Activated CD8-positive, alpha-beta T cell treated with anti-CD3 and anti-CD28 coated beads, Interleukin-2, amount 10 ng/mL, durations not matched to agents 7 days and 5 days (primary cell): ENCODE results near the gene OR5AP2. TPM values are rescaled to one million over a fixed set of nuclear protein-coding genes. Genes with fewer than 3 reads are reported as not detected.
"Not testable (repeated sequence)": the region's sequence is repeated elsewhere in the genome, so short reads cannot be mapped to it uniquely, and the experiment has no call there.

Experiments
- ATAC-seq: fragments of 150-1000 bp; cut with Tn5 transposase; one replicate; pipeline ENCODE4 v1.10.0; 2021; ENCODE audit warnings: moderate library complexity
- CTCF ChIA-PET: fragments of 350-600 bp; sonication (Branson Sonifier 250); formaldehyde crosslinking; loops from one replicate; lab custom pipeline; 2021; ENCODE audit warnings: antibody characterized with exemption; lab: Charles Lee
- POLR2A ChIA-PET: fragments of 350-600 bp; sonication (Branson Sonifier 250); formaldehyde crosslinking; loops from one replicate; lab custom pipeline; 2021; ENCODE audit warnings: antibody characterized with exemption; lab: Charles Lee
- DNase-seq: peaks from one replicate; pipeline ENCODE4 v3.0.0-alpha.2; 2020
- H3K27ac Mint-ChIP-seq: one replicate; pipeline ENCODE4 v1.8.0; 2021; ENCODE audit warnings: mild to moderate bottlenecking, mixed read lengths
- H3K27me3 Mint-ChIP-seq: one replicate; pipeline ENCODE4 v1.8.0; 2021; ENCODE audit warnings: low read depth, mixed read lengths
- H3K36me3 Mint-ChIP-seq: one replicate; pipeline ENCODE4 v1.8.0; 2021; ENCODE audit warnings: low read depth, mixed read lengths
- H3K4me1 Mint-ChIP-seq: one replicate; pipeline ENCODE4 v1.8.0; 2021; ENCODE audit warnings: low read depth, mixed read lengths
- H3K4me3 Mint-ChIP-seq: one replicate; pipeline ENCODE4 v1.8.0; 2021; ENCODE audit warnings: mild to moderate bottlenecking, mixed read lengths
- H3K9me3 Mint-ChIP-seq: one replicate; pipeline ENCODE4 v1.8.0; 2022; ENCODE audit warnings: mixed read lengths; ENCODE audit not compliant: insufficient read depth
- total RNA-seq, 2 experiments: library from RNA; stranded (reverse); gene quantifications; one replicate each; pipeline ENCODE4 v1.2.3, GENCODE V29; 2021

OR5AP2 gene
- not detected for total RNA-seq

GRCh38 chr11:56642339-56642738, at the start of gene OR5AP2:
Gene OR5AP2 (minus strand): TSS chr11:56642439. CDS start chr11:56642439, 0 bp downstream.
- CTCF ChIA-PET, result no interaction called here
- no peak for ATAC-seq

GRCh38 chr11:56691179-56691578, 48.9 kb upstream of the OR5AP2 start:
- H3K27ac Mint-ChIP-seq, H3K4me3 Mint-ChIP-seq, H3K4me1 Mint-ChIP-seq, POLR2A ChIA-PET, ATAC-seq, H3K27me3 Mint-ChIP-seq, H3K36me3 Mint-ChIP-seq, CTCF ChIA-PET, DNase-seq: not testable (repeated sequence)
- peaks cover 11% of the 10 kb centered on the region for H3K9me3 Mint-ChIP-seq

More at GRCh38 chr11:56642339-56642738, at the start of gene OR5AP2:
- H3K4me3 Mint-ChIP-seq, result no peak within 1 kb of the TSS
- no peaks in the 10 kb centered on the region for H3K27me3 Mint-ChIP-seq
- no peak for DNase-seq
- H3K9me3 Mint-ChIP-seq, result peaks cover 5% of the 10 kb centered on the region
- no peaks in the 10 kb centered on the region for H3K4me1 Mint-ChIP-seq
- POLR2A ChIA-PET, result no interaction called here
- no peak within 1 kb of the TSS for H3K27ac Mint-ChIP-seq
- no peaks in the 10 kb centered on the region for H3K36me3 Mint-ChIP-seq

- Mint-ChIP-seq H3K4me3 (no peak overlapping the region), H3K36me3 (no peaks in the 10 kb centered on the region), H3K27ac (no peak overlapping the region), H3K9me3 (peaks cover 11% of the 10 kb centered on the region), H3K27me3 (no peaks in the 10 kb centered on the region), H3K4me1 (no peaks in the 10 kb centered on the region)
- POLR2A ChIA-PET, result no interaction called here
- DNase-seq (no peak), ATAC-seq (no peak)
- CTCF ChIA-PET, result no interaction called here
Observed at GRCh38 chr11:56688554-56689100, 46.4 kb upstream of the OR5AP2 start.

GRCh38 chr11:56670984-56671383, 28.7 kb upstream of the OR5AP2 start:
- no peaks in the 10 kb centered on the region for H3K36me3 Mint-ChIP-seq
- CTCF ChIA-PET, result no interaction called here
- H3K27ac Mint-ChIP-seq, result no peak overlapping the region
- ATAC-seq (no peak), DNase-seq (no peak)
- POLR2A ChIA-PET, result no interaction called here
- H3K9me3 Mint-ChIP-seq, result no peaks in the 10 kb centered on the region
- H3K27me3 Mint-ChIP-seq, result no peaks in the 10 kb centered on the region
- no peaks in the 10 kb centered on the region for H3K4me1 Mint-ChIP-seq
- H3K4me3 Mint-ChIP-seq, result no peak overlapping the region

DNA sequence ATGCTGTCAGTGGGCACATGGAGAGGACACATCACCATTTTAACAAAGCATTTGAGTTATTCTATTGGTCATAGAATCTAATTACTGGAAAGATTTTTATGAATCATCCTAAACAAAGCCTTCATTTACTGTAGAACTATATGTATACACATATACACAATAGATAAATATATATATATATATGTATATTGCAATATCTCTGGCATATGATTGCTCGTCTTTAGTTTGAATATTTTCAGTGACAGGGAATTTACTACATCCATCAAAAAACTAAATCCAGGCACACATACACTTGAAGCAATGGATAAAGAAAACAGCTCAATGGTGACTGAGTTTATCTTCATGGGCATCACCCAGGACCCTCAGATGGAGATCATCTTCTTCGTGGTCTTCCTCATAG, 21.1 kb upstream of the OR5AP2 start, which contains the start of gene OR5AR1:
Gene OR5AR1 (plus strand): TSS at position 301 of the 400 bp plus-strand sequence. CDS start 0 bp downstream, at position 301.
- ChIA-PET POLR2A (no interaction called here), CTCF (no interaction called here)
- Mint-ChIP-seq H3K27ac (no peak within 1 kb of the TSS), H3K9me3 (peaks cover 8% of the 10 kb centered on the region), H3K4me1 (no peaks in the 10 kb centered on the region), H3K27me3 (no peaks in the 10 kb centered on the region), H3K4me3 (no peak within 1 kb of the TSS), H3K36me3 (no peaks in the 10 kb centered on the region)
- DNase-seq (no peak), ATAC-seq (no peak)

- no peak for ATAC-seq
- ChIA-PET CTCF (no interaction called here), POLR2A (no interaction called here)
Observed at GRCh38 chr11:56659755-56660154, 17.5 kb upstream of the OR5AP2 start.

DNA sequence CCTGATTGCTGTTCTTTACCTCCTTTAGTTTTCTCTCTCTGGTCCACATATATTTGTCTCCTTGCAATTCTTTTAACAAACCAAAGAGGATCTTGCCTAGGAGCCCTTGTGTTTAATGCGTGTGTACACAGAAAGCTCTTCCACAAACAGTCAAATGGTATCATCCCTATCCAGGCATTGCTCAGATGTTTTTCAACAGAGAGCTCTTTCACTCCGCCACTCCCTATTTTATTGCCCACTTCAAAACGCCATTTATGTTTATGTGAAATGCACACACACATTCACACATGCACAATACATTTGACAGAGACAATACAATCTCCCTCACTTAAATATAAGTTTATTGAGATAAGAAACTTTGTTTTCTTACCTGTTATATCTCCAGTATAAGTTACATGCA, 4.7 kb downstream of the OR5AP2 start:
- ATAC-seq, result no peak
- Mint-ChIP-seq H3K27ac (no peak overlapping the region), H3K4me1 (no peaks in the 10 kb centered on the region), H3K27me3 (no peaks in the 10 kb centered on the region), H3K9me3 (peaks cover 5% of the 10 kb centered on the region), H3K36me3 (no peaks in the 10 kb centered on the region), H3K4me3 (no peak overlapping the region)
- no peak for DNase-seq
- ChIA-PET CTCF (no interaction called here), POLR2A (no interaction called here)

More at GRCh38 chr11:56659755-56660154, 17.5 kb upstream of the OR5AP2 start:
- no peaks in the 10 kb centered on the region for H3K36me3 Mint-ChIP-seq
- no peak overlapping the region for H3K27ac Mint-ChIP-seq
- no peaks in the 10 kb centered on the region for H3K27me3 Mint-ChIP-seq
- no peaks in the 10 kb centered on the region for H3K4me1 Mint-ChIP-seq
- no peak overlapping the region for H3K4me3 Mint-ChIP-seq
- no peak for DNase-seq
- H3K9me3 Mint-ChIP-seq, result peaks cover 8% of the 10 kb centered on the region

DNA sequence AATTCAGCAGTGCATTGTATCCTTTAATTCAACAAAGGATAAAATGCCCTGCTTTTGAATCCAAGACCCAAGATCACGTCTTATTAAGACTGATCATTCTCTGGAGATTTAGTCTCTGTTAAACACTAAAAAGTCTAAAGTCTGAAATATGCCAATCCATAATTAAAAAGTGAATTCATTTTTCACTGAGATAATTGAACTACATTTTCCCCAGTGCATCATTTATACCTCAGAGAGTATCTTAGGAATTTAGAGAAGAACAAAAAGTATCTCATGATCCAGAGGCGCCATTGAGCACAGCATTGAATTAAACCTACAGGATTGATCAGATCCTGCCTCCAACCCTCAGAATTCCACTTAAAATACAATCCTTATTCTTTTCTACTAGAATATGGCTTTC, 5.4 kb downstream of the OR5AP2 start:
- Mint-ChIP-seq H3K9me3 (peaks cover 3% of the 10 kb centered on the region), H3K4me3 (no peak overlapping the region), H3K36me3 (no peaks in the 10 kb centered on the region), H3K27me3 (no peaks in the 10 kb centered on the region), H3K4me1 (no peaks in the 10 kb centered on the region), H3K27ac (no peak overlapping the region)
- ATAC-seq (no peak), DNase-seq (no peak)
- ChIA-PET POLR2A (no interaction called here), CTCF (no interaction called here)

DNA sequence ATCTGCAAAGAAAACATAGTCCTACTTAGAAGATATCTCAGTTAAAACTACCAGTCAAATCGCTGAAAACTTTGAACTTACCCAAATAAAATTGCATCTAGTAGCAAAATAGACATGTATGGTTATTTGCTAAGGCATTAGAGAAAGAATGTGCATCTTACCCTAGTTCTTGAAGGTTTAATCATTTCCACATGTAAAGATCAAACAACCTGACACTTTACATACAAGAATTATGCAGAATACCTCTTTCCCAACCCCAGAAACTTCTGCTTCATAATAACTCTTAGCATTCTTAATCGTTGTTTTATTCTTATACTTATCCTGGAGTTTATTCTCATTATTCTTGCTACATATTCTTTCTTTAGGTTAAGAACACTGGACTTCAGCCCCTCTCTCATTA, 9.9 kb downstream of the OR5AP2 start:
- no peak for DNase-seq
- Mint-ChIP-seq H3K4me1 (no peaks in the 10 kb centered on the region), H3K27me3 (no peaks in the 10 kb centered on the region), H3K4me3 (no peak overlapping the region), H3K9me3 (no peaks in the 10 kb centered on the region), H3K36me3 (no peaks in the 10 kb centered on the region), H3K27ac (no peak overlapping the region)
- CTCF ChIA-PET, result no interaction called here
- POLR2A ChIA-PET, result no interaction called here
- ATAC-seq, result no peak

- no peak overlapping the region for H3K4me3 Mint-ChIP-seq
- DNase-seq (no peak), ATAC-seq (no peak)
- no peaks in the 10 kb centered on the region for H3K9me3 Mint-ChIP-seq
- POLR2A ChIA-PET, result no interaction called here
- no peak overlapping the region for H3K27ac Mint-ChIP-seq
- CTCF ChIA-PET, result no interaction called here
- no peaks in the 10 kb centered on the region for H3K27me3 Mint-ChIP-seq
- no peaks in the 10 kb centered on the region for H3K36me3 Mint-ChIP-seq
- no peaks in the 10 kb centered on the region for H3K4me1 Mint-ChIP-seq
Observed at GRCh38 chr11:56625946-56626345, 16.3 kb downstream of the OR5AP2 start.

DNA sequence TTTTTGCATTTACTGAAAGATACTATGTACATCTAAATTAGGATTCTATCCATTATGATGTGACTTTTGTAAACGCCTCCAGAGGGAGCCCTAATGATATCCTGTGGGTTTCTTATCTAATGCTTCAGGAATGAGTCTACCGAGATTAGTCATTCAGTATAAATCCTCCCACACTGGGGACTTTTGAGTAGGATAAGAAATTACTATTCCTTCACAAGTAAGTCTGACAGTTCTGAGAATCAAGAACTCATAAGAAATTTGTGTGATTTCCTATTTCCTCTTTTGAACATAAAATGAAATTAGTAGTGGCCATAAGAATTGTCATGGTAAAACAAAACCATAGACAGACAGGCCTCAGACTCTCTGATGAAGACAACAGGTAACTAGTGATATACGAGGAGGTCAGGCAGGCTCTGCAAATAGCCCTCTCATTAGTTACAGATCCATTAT, 17.6 kb downstream of the OR5AP2 start:
- Mint-ChIP-seq H3K27ac (no peak overlapping the region), H3K36me3 (no peaks in the 10 kb centered on the region), H3K4me1 (no peaks in the 10 kb centered on the region), H3K9me3 (peaks cover 6% of the 10 kb centered on the region), H3K27me3 (no peaks in the 10 kb centered on the region), H3K4me3 (no peak overlapping the region)
- no peak for ATAC-seq
- ChIA-PET CTCF (no interaction called here), POLR2A (no interaction called here)
- no peak for DNase-seq

DNA sequence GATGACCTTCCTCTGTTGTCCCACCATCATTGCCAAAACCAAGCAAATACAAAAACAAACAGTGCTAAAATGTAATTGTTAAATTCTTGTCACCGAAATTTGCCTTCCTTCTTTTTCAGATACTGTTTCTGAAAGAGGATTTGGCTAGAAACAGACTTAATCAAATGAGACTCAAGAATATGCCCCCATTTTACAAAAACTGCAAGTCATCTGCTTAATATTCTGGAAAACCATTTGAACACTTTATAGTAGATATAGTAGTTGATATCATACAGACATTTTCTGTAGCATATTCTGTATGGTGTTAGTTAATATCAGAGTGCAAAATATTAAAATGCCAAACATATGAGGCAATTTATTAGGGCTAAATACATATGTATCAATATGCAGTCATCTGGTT, 31.1 kb downstream of the OR5AP2 start:
- no peak for ATAC-seq

More for the DNA sequence above, 31.1 kb downstream of the OR5AP2 start:
- H3K27ac Mint-ChIP-seq, result no peak overlapping the region
- H3K27me3 Mint-ChIP-seq, result no peaks in the 10 kb centered on the region
- H3K36me3 Mint-ChIP-seq, result no peaks in the 10 kb centered on the region
- H3K4me3 Mint-ChIP-seq, result no peak overlapping the region
- DNase-seq, result no peak
- POLR2A ChIA-PET, result no interaction called here
- CTCF ChIA-PET, result no interaction called here
- H3K4me1 Mint-ChIP-seq, result no peaks in the 10 kb centered on the region
- peaks cover 4% of the 10 kb centered on the region for H3K9me3 Mint-ChIP-seq
